ENCODE measurements around the gene SMC4. TPM values are rescaled to one million over a fixed set of nuclear protein-coding genes. Genes with fewer than 3 reads are reported as not detected.
A peak's percentile ranks its signal among the peaks of the same experiment; 100 is the strongest.

The SMC4 gene
- total RNA-seq, 1 experiment from 2014 or later, result 144 TPM

- TF ChIP-seq, protein P1, sequence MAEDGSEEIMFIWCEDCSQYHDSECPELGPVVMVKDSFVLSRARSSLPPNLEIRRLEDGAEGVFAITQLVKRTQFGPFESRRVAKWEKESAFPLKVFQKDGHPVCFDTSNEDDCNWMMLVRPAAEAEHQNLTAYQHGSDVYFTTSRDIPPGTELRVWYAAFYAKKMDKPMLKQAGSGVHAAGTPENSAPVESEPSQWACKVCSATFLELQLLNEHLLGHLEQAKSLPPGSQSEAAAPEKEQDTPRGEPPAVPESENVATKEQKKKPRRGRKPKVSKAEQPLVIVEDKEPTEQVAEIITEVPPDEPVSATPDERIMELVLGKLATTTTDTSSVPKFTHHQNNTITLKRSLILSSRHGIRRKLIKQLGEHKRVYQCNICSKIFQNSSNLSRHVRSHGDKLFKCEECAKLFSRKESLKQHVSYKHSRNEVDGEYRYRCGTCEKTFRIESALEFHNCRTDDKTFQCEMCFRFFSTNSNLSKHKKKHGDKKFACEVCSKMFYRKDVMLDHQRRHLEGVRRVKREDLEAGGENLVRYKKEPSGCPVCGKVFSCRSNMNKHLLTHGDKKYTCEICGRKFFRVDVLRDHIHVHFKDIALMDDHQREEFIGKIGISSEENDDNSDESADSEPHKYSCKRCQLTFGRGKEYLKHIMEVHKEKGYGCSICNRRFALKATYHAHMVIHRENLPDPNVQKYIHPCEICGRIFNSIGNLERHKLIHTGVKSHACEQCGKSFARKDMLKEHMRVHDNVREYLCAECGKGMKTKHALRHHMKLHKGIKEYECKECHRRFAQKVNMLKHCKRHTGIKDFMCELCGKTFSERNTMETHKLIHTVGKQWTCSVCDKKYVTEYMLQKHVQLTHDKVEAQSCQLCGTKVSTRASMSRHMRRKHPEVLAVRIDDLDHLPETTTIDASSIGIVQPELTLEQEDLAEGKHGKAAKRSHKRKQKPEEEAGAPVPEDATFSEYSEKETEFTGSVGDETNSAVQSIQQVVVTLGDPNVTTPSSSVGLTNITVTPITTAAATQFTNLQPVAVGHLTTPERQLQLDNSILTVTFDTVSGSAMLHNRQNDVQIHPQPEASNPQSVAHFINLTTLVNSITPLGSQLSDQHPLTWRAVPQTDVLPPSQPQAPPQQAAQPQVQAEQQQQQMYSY (CRISPR knock-in tag; IDR thresholded peaks at IDR 0.05), result no peak
- TF ChIP-seq TEAD1 (CRISPR knock-in tag; IDR thresholded peaks at IDR 0.05) (no peak), ETV6 (CRISPR knock-in tag; IDR thresholded peaks at IDR 0.05) (no peak)
These were observed 4.2 kb upstream of the SMC4 start (continued) for GRCh38 chr3:160395297-160395696.

GRCh38 chr3:160398820-160399124, 678 bp upstream of the SMC4 start:
- Mint-ChIP-seq H3K4me3 (peak overlapping the region; percentile 99), H3K36me3 (peaks cover 6% of the 10 kb centered on the region), H3K27me3 (ENCODE audit: low read depth) (peaks cover 8% of the 10 kb centered on the region; the same call in 1 of the 2 replicates), H3K4me1 (peaks cover 32% of the 10 kb centered on the region), H3K27ac (peak overlapping the region; percentile 99), H3K9me3 (no peaks in the 10 kb centered on the region)
- DNase-seq (ENCODE audit: low spot score) (no peak), ATAC-seq (no peak)
- ChIA-PET CTCF (interaction anchor here (1.1 kb wide), 1 partner anchor 366 kb away, joined by 3 read pairs; no protein-coding TSS in a partner anchor), POLR2A (interaction anchor here (2.3 kb wide), 1 partner anchor 51 kb away, joined by 25 read pairs; the partner anchor contains the start of gene TRIM59)
- TF ChIP-seq RORB (CRISPR knock-in tag; IDR thresholded peaks at IDR 0.05) (no peak), FOXK1 (CRISPR knock-in tag; IDR thresholded peaks at IDR 0.05) (no peak), RELA (CRISPR knock-in tag; IDR thresholded peaks at IDR 0.05; ENCODE audit: borderline replicate concordance) (no peak), JUN (CRISPR knock-in tag; IDR thresholded peaks at IDR 0.05) (no peak), AFF4 (CRISPR knock-in tag; IDR thresholded peaks at IDR 0.05; ENCODE audit: borderline replicate concordance) (no peak), SMAD4 (CRISPR knock-in tag; IDR thresholded peaks at IDR 0.05) (no peak), ZMAT4 (CRISPR knock-in tag; IDR thresholded peaks at IDR 0.05) (no peak), OVOL2 (CRISPR knock-in tag; IDR thresholded peaks at IDR 0.05; ENCODE audit: borderline replicate concordance) (no peak), ZNF317 (CRISPR knock-in tag; IDR thresholded peaks at IDR 0.05; ENCODE audit: borderline replicate concordance, low read depth) (no peak), GABPB1 (CRISPR knock-in tag; IDR thresholded peaks at IDR 0.05) (no peak)

DNA sequence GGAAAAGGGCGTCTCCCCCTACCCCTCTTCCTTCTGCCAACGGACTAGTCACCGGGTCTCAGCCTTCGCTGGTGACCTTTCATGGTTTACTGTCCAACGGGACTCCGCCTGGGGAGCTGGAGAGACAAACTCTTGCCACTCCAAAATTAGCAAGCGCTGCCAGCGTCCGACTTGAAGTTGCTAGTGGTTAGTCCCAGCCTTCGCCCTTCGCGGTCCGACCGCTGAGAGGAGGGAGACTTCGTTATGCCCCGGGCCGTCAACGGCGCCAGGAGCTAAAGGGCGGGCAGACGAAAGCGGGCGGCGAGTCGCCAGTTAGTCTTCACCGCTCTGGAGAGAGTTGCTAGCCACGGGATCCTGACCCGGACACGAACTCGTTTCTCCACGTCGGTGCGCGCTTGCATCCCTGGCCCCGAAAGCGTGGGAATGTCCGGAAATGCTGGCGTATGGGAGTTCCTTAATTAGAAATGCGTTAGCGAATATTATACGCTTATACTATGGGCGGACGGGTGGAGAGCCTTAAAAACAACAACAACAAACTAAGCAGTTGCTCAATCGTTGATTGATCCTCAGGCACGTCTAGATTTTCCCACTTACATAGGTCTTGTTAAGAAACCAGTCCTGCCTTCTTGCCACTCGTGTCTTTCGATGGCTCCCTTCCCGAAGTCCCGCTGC, 716 bp downstream of the SMC4 start:
- DNase-seq (ENCODE audit: low spot score) (peak; percentile 31), ATAC-seq (no peak; the same call in 1 of the 2 replicates)
- Mint-ChIP-seq H3K4me3 (peak overlapping the region; percentile 99), H3K27ac (peak overlapping the region; percentile 97), H3K4me1 (peaks cover 36% of the 10 kb centered on the region), H3K36me3 (peaks cover 17% of the 10 kb centered on the region), H3K27me3 (ENCODE audit: low read depth) (peaks cover 8% of the 10 kb centered on the region; the same call in 1 of the 2 replicates), H3K9me3 (no peaks in the 10 kb centered on the region)
- no peak for TF ChIP-seq OVOL2 (CRISPR knock-in tag; IDR thresholded peaks at IDR 0.05; ENCODE audit: borderline replicate concordance)
- TF ChIP-seq, protein P2, sequence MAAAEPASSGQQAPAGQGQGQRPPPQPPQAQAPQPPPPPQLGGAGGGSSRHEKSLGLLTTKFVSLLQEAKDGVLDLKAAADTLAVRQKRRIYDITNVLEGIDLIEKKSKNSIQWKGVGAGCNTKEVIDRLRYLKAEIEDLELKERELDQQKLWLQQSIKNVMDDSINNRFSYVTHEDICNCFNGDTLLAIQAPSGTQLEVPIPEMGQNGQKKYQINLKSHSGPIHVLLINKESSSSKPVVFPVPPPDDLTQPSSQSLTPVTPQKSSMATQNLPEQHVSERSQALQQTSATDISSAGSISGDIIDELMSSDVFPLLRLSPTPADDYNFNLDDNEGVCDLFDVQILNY (CRISPR knock-in tag; IDR thresholded peaks at IDR 0.05), result 0 out of 2 replicates have a peak, but pooled peaks have one; percentile 28
- TF ChIP-seq, protein P3, sequence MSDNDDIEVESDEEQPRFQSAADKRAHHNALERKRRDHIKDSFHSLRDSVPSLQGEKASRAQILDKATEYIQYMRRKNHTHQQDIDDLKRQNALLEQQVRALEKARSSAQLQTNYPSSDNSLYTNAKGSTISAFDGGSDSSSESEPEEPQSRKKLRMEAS (CRISPR knock-in tag; IDR thresholded peaks at IDR 0.05), result 0 out of 2 replicates have a peak, but pooled peaks have one; percentile 16
- 0 out of 2 replicates have a peak, but pooled peaks have one; percentile 32 for TF ChIP-seq ARID4B (CRISPR knock-in tag; IDR thresholded peaks at IDR 0.05; ENCODE audit: borderline replicate concordance)
- CTCF ChIA-PET, result no interaction called here
- POLR2A ChIA-PET, result interaction anchor here (1.0 to 2.3 kb wide), 2 partner anchors 50 to 660 kb away, joined by 3 to 25 read pairs; partner anchors contain the start of gene TRIM59
